Erythroblast (primary cell): Measurements from ENCODE around the gene LDB3.

Experiments
- DNase-seq, 2 experiments: peaks; one replicate each; lab custom pipeline; 2025; lab: John Stamatoyannopoulos, UW
- GATA1 ChIP-seq: IDR thresholded peaks from 2 replicates; pipeline ENCODE4 v1.6.1; 2011; ENCODE audit warnings: low read depth, mild to moderate bottlenecking, control low read depth, low read length, moderate library complexity
- POLR2A ChIP-seq: IDR thresholded peaks from 2 replicates; pipeline ENCODE4 v1.6.1; 2011; ENCODE audit warnings: mild to moderate bottlenecking, low read length

The LDB3 gene

DNA sequence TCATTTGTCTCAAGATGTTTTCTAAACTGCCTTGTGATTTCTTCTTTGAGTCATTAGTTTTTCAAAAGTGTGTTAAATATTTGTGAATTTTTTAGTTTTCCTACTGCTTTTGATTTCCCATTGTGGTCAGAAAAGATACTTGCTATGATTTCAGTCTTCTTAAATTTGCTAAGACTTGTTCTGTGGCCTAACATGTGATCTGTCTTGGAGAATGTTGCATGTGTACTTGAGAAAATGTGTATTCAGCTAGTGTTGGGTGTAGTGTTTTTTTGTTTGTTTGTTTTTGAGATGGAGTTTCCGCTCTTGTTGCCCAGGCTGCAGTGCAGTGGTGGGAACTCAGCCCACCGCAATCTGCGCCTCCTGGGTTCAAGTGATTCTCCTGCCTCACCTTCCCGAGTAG lies 116.7 kb downstream of the LDB3 start:
- no peak for DNase-seq
- TF ChIP-seq GATA1 (no peak), POLR2A (no peak)
